Esophagus muscularis mucosa (tissue), 4 donors: ENCODE data around the gene HOXD1. TPM values are rescaled to one million over a fixed set of nuclear protein-coding genes. Genes with fewer than 3 reads are reported as not detected.
A peak's percentile ranks its signal among the peaks of the same experiment; 100 is the strongest.

ENCODE experiments used
- DNase-seq: peaks from one replicate; pipeline ENCODE4 v3.0.0-alpha.2; 2017; ENCODE audit errors: extremely low spot score
- H3K27ac ChIP-seq, 4 donors: fragments of 200-600 bp; sonication (generic); replicated peaks in 1 of 4; 1 replicate in 3 of 4; 2 replicates in 1 of 4; pipeline ENCODE4 v1.5.1; 2016 to 2019; ENCODE audit warnings: mild to moderate bottlenecking in 1 of 4
- H3K27me3 ChIP-seq, 4 donors: fragments of 200-600 bp; sonication (generic); one replicate each; pipeline versions ENCODE4 v1.5.1 to v1.6.0; 2016 to 2019
- H3K36me3 ChIP-seq, 4 donors: fragments of 200-600 bp; sonication (generic); one replicate each; pipeline ENCODE4 v1.5.1; 2016 to 2019
- H3K4me1 ChIP-seq, 4 donors: fragments of 200-600 bp; sonication (generic); one replicate each; pipeline ENCODE4 v1.5.1; 2016 to 2019
- H3K4me3 ChIP-seq, 4 donors: fragments of 200-600 bp; sonication (generic); 1 replicate in 2 of 4; 2 replicates in 2 of 4; pipeline ENCODE4 v1.5.1; 2016 to 2019; ENCODE audit warnings: mild to moderate bottlenecking in 4 of 4, moderate library complexity in 1 of 4
- H3K9me3 ChIP-seq, 4 donors: fragments of 200-600 bp; sonication (generic); 1 replicate in 3 of 4; 2 replicates in 1 of 4; pipeline ENCODE4 v1.5.1; 2016 to 2019
- EP300 ChIP-seq: sonication (generic); formaldehyde crosslinking; IDR thresholded peaks from one replicate; pipeline ENCODE4 v1.6.1; 2017; ENCODE audit warnings: antibody characterized with exemption
- POLR2A ChIP-seq: fragments of 450-650 bp; IDR thresholded peaks from one replicate; pipeline ENCODE4 v1.6.1; 2017; ENCODE audit warnings: antibody characterized with exemption, moderate library complexity, mild to moderate bottlenecking, low read depth
- POLR2AphosphoS5 ChIP-seq, 2 donors: sonication (generic); formaldehyde crosslinking; IDR thresholded peaks; one replicate each; pipeline ENCODE4 v1.6.1; 2017; ENCODE audit warnings: antibody characterized with exemption in 2 of 2
- WGBS: methylation state at CpG from one replicate; pipeline ENCODE4 v1.1.5; 2018; 5-methylcytosine and 5-hydroxymethylcytosine counted together
- intact Hi-C: fragments of 100-400 bp; cut with DNase I; formaldehyde crosslinking; loops from one replicate; pipeline ENCODE4 v1.15.1; 2023
- total RNA-seq, 4 donors: library from RNA; depleted of rRNA; stranded (reverse); fragments of >200 nt; gene quantifications; one replicate each; pipeline versions ENCODE4 v1.1.0 to v1.2.1, GENCODE V29; 2016
- TF ChIP-seq, protein P1 (sequence below), 3 experiments: fragments of 200-600 bp in 2 of 3; fragments of 450-650 bp in 1 of 3; sonication (generic) in 2 of 3; IDR thresholded peaks; one replicate each; pipeline ENCODE4 v1.5.1; 2017 to 2019; ENCODE audit warnings: antibody characterized with exemption in 3 of 3, mild to moderate bottlenecking in 2 of 3, moderate library complexity in 1 of 3

HOXD1 gene
- total RNA-seq, 4 donors from 2014 or later, result 0.19 to 0.34 TPM; not detected in 2

DNA sequence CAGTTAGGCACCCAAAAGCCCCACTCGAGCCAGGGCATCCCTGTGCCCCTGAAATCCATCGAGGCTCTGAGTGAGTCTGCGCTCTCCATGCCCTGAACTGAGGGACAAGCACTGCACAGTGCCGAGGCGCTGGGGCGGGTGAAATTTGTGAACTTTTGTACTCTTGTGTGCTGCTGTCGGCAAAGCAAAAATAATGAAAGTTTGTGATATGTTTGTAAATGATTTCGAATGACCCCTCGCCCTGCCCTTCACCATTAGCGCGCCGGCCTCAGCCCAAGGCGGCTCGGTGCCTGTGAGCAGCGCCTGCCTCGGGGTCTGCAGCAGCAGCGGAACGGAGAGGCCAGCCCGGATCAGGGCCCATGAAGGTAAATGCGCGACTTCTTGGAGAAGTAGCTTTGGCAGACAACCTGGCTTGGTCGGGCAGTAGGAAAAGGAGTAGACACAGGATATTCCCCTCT is 39.0 kb upstream of the HOXD1 start:
- 60% methylated on average over 22 of the region's 22 CpGs for WGBS
- intact Hi-C loops, result no loop called here
- no peak for TF ChIP-seq EP300
- TF ChIP-seq, protein P1, sequence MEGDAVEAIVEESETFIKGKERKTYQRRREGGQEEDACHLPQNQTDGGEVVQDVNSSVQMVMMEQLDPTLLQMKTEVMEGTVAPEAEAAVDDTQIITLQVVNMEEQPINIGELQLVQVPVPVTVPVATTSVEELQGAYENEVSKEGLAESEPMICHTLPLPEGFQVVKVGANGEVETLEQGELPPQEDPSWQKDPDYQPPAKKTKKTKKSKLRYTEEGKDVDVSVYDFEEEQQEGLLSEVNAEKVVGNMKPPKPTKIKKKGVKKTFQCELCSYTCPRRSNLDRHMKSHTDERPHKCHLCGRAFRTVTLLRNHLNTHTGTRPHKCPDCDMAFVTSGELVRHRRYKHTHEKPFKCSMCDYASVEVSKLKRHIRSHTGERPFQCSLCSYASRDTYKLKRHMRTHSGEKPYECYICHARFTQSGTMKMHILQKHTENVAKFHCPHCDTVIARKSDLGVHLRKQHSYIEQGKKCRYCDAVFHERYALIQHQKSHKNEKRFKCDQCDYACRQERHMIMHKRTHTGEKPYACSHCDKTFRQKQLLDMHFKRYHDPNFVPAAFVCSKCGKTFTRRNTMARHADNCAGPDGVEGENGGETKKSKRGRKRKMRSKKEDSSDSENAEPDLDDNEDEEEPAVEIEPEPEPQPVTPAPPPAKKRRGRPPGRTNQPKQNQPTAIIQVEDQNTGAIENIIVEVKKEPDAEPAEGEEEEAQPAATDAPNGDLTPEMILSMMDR (IDR thresholded peaks at IDR 0.05), result no peak
- TF ChIP-seq POLR2AphosphoS5 (IDR thresholded peaks at IDR 0.05), result no peak
- no peak for TF ChIP-seq POLR2A
- H3K4me1 ChIP-seq, result peaks cover 3 to 26% (median 13%) of the 10 kb centered on the region in 4 donors
- no peaks in the 10 kb centered on the region for H3K36me3 ChIP-seq
- H3K4me3 ChIP-seq, result no peak overlapping the region
- no peak for DNase-seq
- no peaks in the 10 kb centered on the region for H3K9me3 ChIP-seq
- no peak overlapping the region for H3K27ac ChIP-seq
- peaks cover 0 to 100% (median 67%) of the 10 kb centered on the region in 4 donors for H3K27me3 ChIP-seq

DNA sequence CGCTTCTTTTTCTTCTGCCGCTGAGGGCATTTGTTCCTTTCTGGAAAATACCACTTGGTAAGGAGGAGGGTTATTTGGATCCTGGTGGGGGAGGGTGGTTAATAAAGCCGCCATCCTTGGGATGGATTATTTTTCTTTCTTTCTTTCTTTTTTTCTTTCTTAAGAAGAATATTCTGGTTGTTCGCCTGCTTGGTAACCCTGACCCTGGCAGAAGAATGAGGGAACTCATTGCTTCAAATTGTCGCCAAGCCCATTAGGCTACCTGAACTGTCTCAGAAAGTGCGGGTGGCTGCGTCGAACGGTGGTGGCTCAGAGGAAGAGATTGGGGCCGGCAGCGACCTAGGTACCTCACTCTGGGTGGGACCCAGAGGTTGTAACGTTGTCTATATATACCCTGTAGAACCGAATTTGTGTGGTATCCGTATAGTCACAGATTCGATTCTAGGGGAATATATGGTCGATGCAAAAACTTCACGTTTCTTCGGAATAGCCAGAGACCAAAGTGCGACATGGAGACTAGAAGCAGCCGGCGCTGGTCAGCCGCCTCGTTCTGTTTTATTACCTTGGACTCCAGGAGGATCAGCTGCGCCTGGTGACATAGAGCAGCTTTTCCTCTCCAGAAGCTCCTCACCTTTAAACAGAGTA is 38.4 kb upstream of the HOXD1 start:
- TF ChIP-seq, protein P1 (IDR thresholded peaks at IDR 0.05), result no peak
- TF ChIP-seq EP300 (no peak), POLR2AphosphoS5 (IDR thresholded peaks at IDR 0.05) (no peak), POLR2A (no peak)
- 46% methylated on average over 24 of the region's 24 CpGs for WGBS
- H3K9me3 ChIP-seq, result no peaks in the 10 kb centered on the region
- no peak overlapping the region for H3K4me3 ChIP-seq
- peaks cover 0 to 100% (median 66%) of the 10 kb centered on the region in 4 donors for H3K27me3 ChIP-seq
- H3K27ac ChIP-seq, result no peak overlapping the region
- H3K4me1 ChIP-seq, result peaks cover 3 to 26% (median 13%) of the 10 kb centered on the region in 4 donors
- intact Hi-C loops, result no loop called here
- DNase-seq, result no peak
- H3K36me3 ChIP-seq, result no peaks in the 10 kb centered on the region

DNA sequence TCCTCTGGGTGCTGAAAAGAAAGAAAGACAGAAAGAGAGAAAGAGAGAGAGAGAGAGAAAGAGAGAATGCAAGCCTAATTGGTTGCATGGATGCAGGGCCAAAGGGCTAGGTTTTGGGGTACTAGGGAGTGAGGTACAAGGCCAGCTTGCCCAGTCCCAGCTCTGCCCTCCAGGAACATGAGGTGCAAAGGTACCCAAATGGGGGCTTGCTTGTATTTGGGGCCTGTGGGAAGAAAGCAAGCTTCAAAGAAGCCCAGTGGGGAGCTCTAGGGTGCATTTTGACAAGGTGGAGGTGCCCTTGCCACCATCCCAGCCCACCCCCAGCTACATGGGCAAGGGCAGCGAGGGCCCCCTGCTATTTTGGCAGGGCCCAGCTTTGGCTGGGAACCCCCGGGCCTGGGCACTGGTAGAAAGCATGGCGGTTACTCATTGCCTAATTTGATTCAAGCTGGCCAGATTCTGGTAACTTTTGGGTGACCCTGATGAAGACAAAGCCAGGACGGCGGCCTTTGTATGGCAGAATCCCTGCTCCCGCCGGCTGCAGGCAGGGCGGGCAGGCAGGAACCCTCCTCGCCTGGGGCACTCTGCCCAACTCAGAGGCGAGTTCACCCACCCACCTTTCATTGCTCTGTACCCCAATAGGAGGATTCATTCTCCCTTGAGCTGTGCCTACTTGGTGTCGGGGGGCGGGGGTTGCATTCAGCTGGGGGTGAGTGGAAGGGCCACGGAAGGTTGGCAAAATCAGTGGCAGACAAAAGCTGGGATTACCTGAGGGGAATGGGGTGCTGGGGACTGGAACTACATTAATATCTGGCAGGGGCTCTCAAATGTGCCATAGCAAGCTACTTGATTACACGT is 37.7 kb upstream of the HOXD1 start:
- H3K36me3 ChIP-seq, result no peaks in the 10 kb centered on the region
- H3K27me3 ChIP-seq, result peaks cover 0 to 100% (median 67%) of the 10 kb centered on the region in 4 donors
- intact Hi-C loops, result no loop called here
- H3K4me3 ChIP-seq, result no peak overlapping the region
- DNase-seq, result no peak
- no peak for TF ChIP-seq POLR2AphosphoS5 (IDR thresholded peaks at IDR 0.05)
- TF ChIP-seq EP300, result no peak
- peaks cover 3 to 26% (median 13%) of the 10 kb centered on the region in 4 donors for H3K4me1 ChIP-seq
- H3K9me3 ChIP-seq, result no peaks in the 10 kb centered on the region
- WGBS, result 46% methylated on average over 14 of the region's 14 CpGs
- no peak overlapping the region for H3K27ac ChIP-seq

DNA sequence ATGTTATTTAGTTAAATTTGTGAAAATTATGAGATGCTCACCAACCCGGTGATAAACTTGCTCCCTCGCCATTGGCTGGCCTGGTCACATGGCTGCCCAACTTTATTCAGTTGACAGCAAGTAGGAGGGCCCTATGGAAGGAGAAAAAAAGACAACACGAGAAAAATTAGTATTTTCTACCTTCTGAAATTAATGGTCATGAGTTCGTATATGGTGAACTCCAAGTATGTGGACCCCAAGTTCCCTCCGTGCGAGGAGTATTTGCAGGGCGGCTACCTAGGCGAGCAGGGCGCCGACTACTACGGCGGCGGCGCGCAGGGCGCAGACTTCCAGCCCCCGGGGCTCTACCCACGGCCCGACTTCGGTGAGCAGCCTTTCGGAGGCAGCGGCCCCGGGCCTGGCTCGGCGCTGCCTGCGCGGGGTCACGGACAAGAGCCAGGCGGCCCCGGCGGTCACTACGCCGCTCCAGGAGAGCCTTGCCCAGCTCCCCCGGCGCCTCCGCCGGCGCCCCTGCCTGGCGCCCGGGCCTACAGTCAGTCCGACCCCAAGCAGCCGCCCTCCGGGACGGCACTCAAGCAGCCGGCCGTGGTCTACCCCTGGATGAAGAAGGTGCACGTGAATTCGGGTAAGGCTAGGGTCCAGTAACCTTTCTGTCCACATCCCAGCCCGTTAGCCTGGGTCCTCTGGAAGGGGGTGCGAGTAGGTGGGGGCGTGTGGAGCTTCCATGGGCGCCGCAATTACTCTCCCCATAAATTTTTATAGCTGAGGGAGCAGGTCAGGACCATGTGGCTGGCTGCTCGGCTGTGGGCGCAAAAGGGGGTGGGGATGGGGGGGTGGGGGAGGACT is 36.8 kb upstream of the HOXD1 start, which contains the start of gene HOXD4:
TSS of gene HOXD4 (plus strand) at position 109 of the 846 bp plus-strand sequence. CDS start at position 193, 84 bp downstream.
- TF ChIP-seq, protein P1 (IDR thresholded peaks at IDR 0.05), result no peak
- H3K36me3 ChIP-seq, result no peaks in the 10 kb centered on the region
- H3K4me3 ChIP-seq, result peak within 1 kb of the TSS; percentile 21 to 40 (median 34)
- peaks cover 0 to 100% (median 67%) of the 10 kb centered on the region in 4 donors for H3K27me3 ChIP-seq
- H3K9me3 ChIP-seq, result no peaks in the 10 kb centered on the region
- no peak for DNase-seq
- intact Hi-C loops, result no loop called here
- no peak within 1 kb of the TSS for H3K27ac ChIP-seq
- WGBS, result 26% methylated on average over 34 of the region's 55 CpGs
- H3K4me1 ChIP-seq, result peaks cover 3 to 30% (median 14%) of the 10 kb centered on the region in 4 donors
